Keratinocyte (primary cell): ENCODE results near the gene RYR2. TPM values are rescaled to one million over a fixed set of nuclear protein-coding genes. Genes with fewer than 3 reads are reported as not detected.

Experiments used
- DNase-seq: peaks from one replicate; pipeline ENCODE4 v3.0.0-alpha.2; 2011; ENCODE audit warnings: low read depth, missing footprints, low spot score
- FAIRE-seq: peaks from 2 replicates; lab custom pipeline; 2011; peaks lifted over from hg19 to GRCh38; lab: Jason Lieb, UNC
- H2AFZ ChIP-seq: 2 replicates; pipeline ENCODE4 v1.6.0; 2012; ENCODE audit warnings: low read length, control low read depth, inconsistent platforms; ENCODE audit not compliant: control insufficient read depth
- H3K27ac ChIP-seq: 2 replicates; pipeline ENCODE4 v1.5.1; 2011; ENCODE audit warnings: low read length; ENCODE audit not compliant: control insufficient read depth, insufficient read depth
- H3K27me3 ChIP-seq: 3 replicates; pipeline ENCODE4 v1.6.0; 2011; ENCODE audit warnings: low read length; ENCODE audit not compliant: control insufficient read depth, insufficient read depth; ENCODE audit errors: extremely low read depth
- H3K36me3 ChIP-seq, 2 experiments: 2 replicates in 1 of 2; 3 replicates in 1 of 2; pipeline ENCODE4 v1.5.1; 2011; ENCODE audit warnings: low read length in 2 of 2, mild to moderate bottlenecking in 1 of 2; ENCODE audit not compliant: control insufficient read depth in 2 of 2, insufficient read depth in 2 of 2; ENCODE audit errors: extremely low read depth in 1 of 2
- H3K4me1 ChIP-seq: 3 replicates; pipeline ENCODE4 v1.5.1; 2011; ENCODE audit warnings: low read length; ENCODE audit not compliant: control insufficient read depth, insufficient read depth; ENCODE audit errors: extremely low read depth
- H3K4me2 ChIP-seq: 3 replicates; pipeline ENCODE4 v1.6.0; 2011; ENCODE audit warnings: low read depth, low read length; ENCODE audit not compliant: control insufficient read depth, insufficient read depth; ENCODE audit errors: extremely low read depth
- H3K4me3 ChIP-seq, 3 experiments: fragments of 200-600 bp in 1 of 3; sonication (generic) in 1 of 3; 2 replicates in 2 of 3; 3 replicates in 1 of 3; pipeline ENCODE4 v1.5.1; 2011 to 2016; ENCODE audit warnings: low read length in 3 of 3, mild to moderate bottlenecking in 3 of 3, control low read depth in 2 of 3, inconsistent platforms in 1 of 3, low read depth in 1 of 3, mixed read lengths in 1 of 3, mixed run types in 1 of 3, moderate library complexity in 1 of 3; ENCODE audit not compliant: control insufficient read depth in 2 of 3, insufficient read depth in 2 of 3; ENCODE audit errors: extremely low read depth in 1 of 3
- H3K79me2 ChIP-seq: 2 replicates; pipeline ENCODE4 v1.6.0; 2012; ENCODE audit warnings: low read length; ENCODE audit not compliant: control insufficient read depth, insufficient read depth
- H3K9ac ChIP-seq: 3 replicates; pipeline ENCODE4 v1.6.0; 2011; ENCODE audit warnings: low read length; ENCODE audit not compliant: control insufficient read depth, insufficient read depth; ENCODE audit errors: extremely low read depth
- H3K9me1 ChIP-seq: 3 replicates; pipeline ENCODE4 v1.6.0; 2011; ENCODE audit warnings: low read length; ENCODE audit not compliant: control insufficient read depth, insufficient read depth; ENCODE audit errors: extremely low read depth
- H3K9me3 ChIP-seq: 2 replicates; pipeline ENCODE4 v1.5.1; 2012; ENCODE audit warnings: low read depth, low read length; ENCODE audit not compliant: control insufficient read depth
- H4K20me1 ChIP-seq: 3 replicates; pipeline ENCODE4 v1.6.0; 2011; ENCODE audit warnings: low read length; ENCODE audit not compliant: control insufficient read depth, insufficient read depth; ENCODE audit errors: extremely low read depth
- EZH2 ChIP-seq: IDR thresholded peaks from one replicate; pipeline ENCODE4 v1.6.1; 2012; ENCODE audit warnings: inconsistent platforms, mild to moderate bottlenecking, low read length, moderate library complexity
- dilution Hi-C: fragments of 300-500 bp; cut with MboI; formaldehyde crosslinking; loops from one replicate; pipeline ENCODE4 v1.7.0; 2020; ENCODE audit warnings: low sequenced_read_pairs; ENCODE audit not compliant: extremely low pct_ligation_motif_present
- polyA plus RNA-seq, 5 experiments: library from polyadenylated mRNA; depleted of rRNA in 3 of 5; stranded (reverse) in 3 of 5; stranded (forward) in 1 of 5; unstranded in 1 of 5; fragments of >200 nt; gene quantifications; 1 replicate in 1 of 5; 2 replicates in 3 of 5; 3 replicates in 1 of 5; pipeline versions ENCODE4 v1.2.1 to v1.2.3, GENCODE V29; 2011 to 2012; ENCODE audit warnings: missing spikeins in 2 of 5, low read depth in 1 of 5, low replicate concordance in 1 of 5
- TF ChIP-seq, protein P1 (sequence below), 3 experiments: IDR thresholded peaks in 1 of 3; conservative IDR thresholded peaks in 1 of 3; optimal IDR thresholded peaks in 1 of 3; 2 replicates in 2 of 3; 3 replicates in 1 of 3; pipeline versions ENCODE3 to v1.5.1; 2011; ENCODE audit warnings: low read length in 3 of 3, mild to moderate bottlenecking in 3 of 3, moderate library complexity in 2 of 3, control low read depth in 1 of 3, inconsistent platforms in 1 of 3; ENCODE audit not compliant: insufficient read depth in 2 of 3; ENCODE audit errors: extremely low read depth in 1 of 3

RYR2 gene
- polyA plus RNA-seq, 1 donor (not counting 4 experiments of a cell fraction or from before 2014, with no cell fraction given), result 0.05 TPM

DNA sequence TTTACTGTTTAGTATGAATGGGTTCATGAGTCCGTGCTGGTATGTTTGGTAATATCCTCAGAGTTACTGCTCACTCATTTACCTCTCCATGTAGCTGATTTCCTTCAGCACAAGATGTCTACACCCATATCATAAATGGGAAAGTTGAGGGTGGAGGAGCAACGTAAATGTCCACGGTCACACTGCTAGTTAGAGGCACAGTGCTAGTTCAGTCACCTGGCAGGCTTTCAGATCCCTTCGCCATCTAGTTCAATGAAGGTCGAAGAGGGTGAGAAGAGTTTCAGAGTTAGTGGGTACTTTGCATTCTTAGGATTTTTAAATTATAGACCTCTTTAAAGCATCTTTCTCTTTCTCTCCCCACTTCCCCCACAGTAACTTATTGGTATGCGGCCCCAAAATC is 630.0 kb downstream of the RYR2 start:
- Histone ChIP-seq H3K9me1 (no peaks in the 10 kb centered on the region), H2AFZ (no peak overlapping the region), H3K4me1 (no peaks in the 10 kb centered on the region), H3K4me3 (no peak overlapping the region), H3K4me2 (no peak overlapping the region), H3K27ac (no peak overlapping the region), H3K36me3 (no peaks in the 10 kb centered on the region), H3K27me3 (no peaks in the 10 kb centered on the region), H4K20me1 (no peaks in the 10 kb centered on the region), H3K9me3 (no peaks in the 10 kb centered on the region), H3K9ac (no peak overlapping the region), H3K79me2 (no peaks in the 10 kb centered on the region)
- no peak for FAIRE-seq
- dilution Hi-C loops, result no loop called here
- TF ChIP-seq EZH2, result no peak
- TF ChIP-seq, protein P1, sequence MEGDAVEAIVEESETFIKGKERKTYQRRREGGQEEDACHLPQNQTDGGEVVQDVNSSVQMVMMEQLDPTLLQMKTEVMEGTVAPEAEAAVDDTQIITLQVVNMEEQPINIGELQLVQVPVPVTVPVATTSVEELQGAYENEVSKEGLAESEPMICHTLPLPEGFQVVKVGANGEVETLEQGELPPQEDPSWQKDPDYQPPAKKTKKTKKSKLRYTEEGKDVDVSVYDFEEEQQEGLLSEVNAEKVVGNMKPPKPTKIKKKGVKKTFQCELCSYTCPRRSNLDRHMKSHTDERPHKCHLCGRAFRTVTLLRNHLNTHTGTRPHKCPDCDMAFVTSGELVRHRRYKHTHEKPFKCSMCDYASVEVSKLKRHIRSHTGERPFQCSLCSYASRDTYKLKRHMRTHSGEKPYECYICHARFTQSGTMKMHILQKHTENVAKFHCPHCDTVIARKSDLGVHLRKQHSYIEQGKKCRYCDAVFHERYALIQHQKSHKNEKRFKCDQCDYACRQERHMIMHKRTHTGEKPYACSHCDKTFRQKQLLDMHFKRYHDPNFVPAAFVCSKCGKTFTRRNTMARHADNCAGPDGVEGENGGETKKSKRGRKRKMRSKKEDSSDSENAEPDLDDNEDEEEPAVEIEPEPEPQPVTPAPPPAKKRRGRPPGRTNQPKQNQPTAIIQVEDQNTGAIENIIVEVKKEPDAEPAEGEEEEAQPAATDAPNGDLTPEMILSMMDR (optimal IDR thresholded peaks at IDR 0.05 in 1 of 3, IDR thresholded peaks at IDR 0.05 in 1 of 3, conservative IDR thresholded peaks at IDR 0.05 in 1 of 3; ENCODE audit: extremely low read depth in 1 of 3, insufficient read depth in 2 of 3, low read length in 3 of 3), result no peak
- no peak for DNase-seq

DNA sequence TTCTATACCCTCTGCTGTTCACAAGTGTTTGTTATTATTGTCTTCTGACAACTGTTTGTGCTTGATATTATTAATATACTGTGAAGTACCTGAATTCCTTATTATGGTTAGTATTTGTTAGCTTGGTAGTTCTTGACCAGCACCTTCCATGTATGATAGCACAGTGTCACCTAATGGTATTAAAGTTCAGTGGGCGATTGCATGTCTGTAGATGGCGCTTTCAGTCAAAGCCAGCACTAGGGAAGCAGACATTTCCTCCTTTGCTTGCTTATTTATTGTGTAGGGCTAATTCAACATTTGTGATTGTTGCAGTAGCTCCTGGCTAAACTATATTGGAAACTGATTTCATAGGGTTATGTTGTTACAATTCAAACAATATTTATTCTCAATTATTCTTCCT is 630.8 kb downstream of the RYR2 start:
- no peak for FAIRE-seq

More for the DNA sequence above, 630.8 kb downstream of the RYR2 start:
- no peak overlapping the region for H3K27ac ChIP-seq
- H3K27me3 ChIP-seq, result no peaks in the 10 kb centered on the region
- H3K79me2 ChIP-seq, result no peaks in the 10 kb centered on the region
- H3K9me3 ChIP-seq, result no peaks in the 10 kb centered on the region
- no peaks in the 10 kb centered on the region for H3K36me3 ChIP-seq
- no peak for DNase-seq
- H4K20me1 ChIP-seq, result no peaks in the 10 kb centered on the region
- H3K4me3 ChIP-seq, result no peak overlapping the region
- no peaks in the 10 kb centered on the region for H3K4me1 ChIP-seq
- dilution Hi-C loops, result no loop called here
- no peak overlapping the region for H2AFZ ChIP-seq
- no peak overlapping the region for H3K4me2 ChIP-seq
- no peaks in the 10 kb centered on the region for H3K9me1 ChIP-seq
- H3K9ac ChIP-seq, result no peak overlapping the region
- no peak for TF ChIP-seq EZH2
- TF ChIP-seq, protein P1 (optimal IDR thresholded peaks at IDR 0.05 in 1 of 3, IDR thresholded peaks at IDR 0.05 in 1 of 3, conservative IDR thresholded peaks at IDR 0.05 in 1 of 3; ENCODE audit: extremely low read depth in 1 of 3, insufficient read depth in 2 of 3, low read length in 3 of 3), result peak in 1 of 3 experiments; percentile 11
